GM18519 (cell line): ENCODE measurements around the gene GMDS.

Experiments
- ATAC-seq: cut with Tn5 transposase; IDR thresholded peaks from one replicate; pipeline ENCODE4 v1.9.1; 2021; ENCODE audit warnings: mild to moderate bottlenecking, moderate library complexity; ENCODE audit not compliant: unreplicated experiment, low FRiP score

Gene GMDS

DNA sequence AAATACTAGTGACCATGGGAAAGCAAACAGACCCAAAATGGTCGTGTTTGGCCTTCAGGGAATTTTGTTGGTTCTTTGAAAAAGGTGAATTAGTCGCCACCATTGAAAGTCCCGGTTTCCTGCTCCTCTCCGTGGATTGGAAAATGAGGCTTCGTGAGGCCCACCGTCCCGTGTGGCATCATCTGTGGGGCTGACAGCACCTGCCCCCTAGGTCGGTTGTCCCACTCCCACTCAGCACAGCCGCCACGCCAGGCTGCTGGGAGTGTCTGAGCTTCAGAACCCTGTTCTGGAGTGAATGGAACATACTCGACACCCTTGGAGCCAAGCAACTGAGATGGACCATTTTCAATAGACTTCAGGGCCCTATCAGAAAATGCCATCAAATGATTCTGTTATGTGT lies 668.7 kb downstream of the GMDS start:
- no peak for ATAC-seq

- no peak for ATAC-seq
Measured at GRCh38 chr6:1576166-1576565, 669.2 kb downstream of the GMDS start.

- no peak for ATAC-seq
Measured at GRCh38 chr6:1575210-1576041, 670.0 kb downstream of the GMDS start.

GRCh38 chr6:1574890-1575209 lies 670.6 kb downstream of the GMDS start:
- ATAC-seq = no peak

GRCh38 chr6:1574083-1574761 lies 671.2 kb downstream of the GMDS start:
- no peak for ATAC-seq
